Upper lobe of right lung (tissue), 1 donor: ENCODE data around the gene ELAC1. TPM values are rescaled to one million over a fixed set of nuclear protein-coding genes. Genes with fewer than 3 reads are reported as not detected.

Experiments used
- ATAC-seq: fragments of 200-7000 bp; cut with Tn5 transposase; one replicate; pipeline ENCODE4 v1.9.1; 2020; ENCODE audit warnings: mild to moderate bottlenecking, moderate library complexity
- DNase-seq: peaks from one replicate; pipeline ENCODE4 v3.0.0-alpha.2; 2020
- H3K27ac ChIP-seq: fragments of 200-600 bp; one replicate; pipeline ENCODE4 v1.8.0; 2022
- H3K27me3 ChIP-seq: fragments of 200-600 bp; one replicate; pipeline ENCODE4 v1.8.0; 2022; ENCODE audit warnings: mild to moderate bottlenecking
- H3K36me3 ChIP-seq: fragments of 200-600 bp; one replicate; pipeline ENCODE4 v1.8.0; 2022
- H3K4me1 ChIP-seq: fragments of 200-600 bp; one replicate; pipeline ENCODE4 v1.8.0; 2022
- H3K4me3 ChIP-seq: fragments of 200-600 bp; one replicate; pipeline ENCODE4 v1.8.0; 2022; ENCODE audit warnings: mild to moderate bottlenecking
- H3K9me3 ChIP-seq: fragments of 200-600 bp; one replicate; pipeline ENCODE4 v1.8.0; 2022
- intact Hi-C: fragments of 100-400 bp; cut with DNase I; formaldehyde crosslinking; loops from one replicate; pipeline ENCODE4 v1.11.0; 2022
- total RNA-seq: library from RNA; stranded (reverse); fragmentation: NEBNext Ultra II Directional; extraction: Animal tissue kit (Norgen Biotek cat#: 25700); gene quantifications from one replicate; pipeline ENCODE4 v1.2.1, GENCODE V29; 2021
- TF ChIP-seq, protein P1 (sequence below): fragments of 200-600 bp; IDR thresholded peaks from one replicate; pipeline ENCODE4 v1.8.0; 2022; ENCODE audit warnings: antibody characterized with exemption
- donor health status: DM: no; HTN: yes; CAD: no; lungs with severe emphysema.

ELAC1 gene
- total RNA-seq, 1 donor from 2014 or later = 6.8 TPM

DNA sequence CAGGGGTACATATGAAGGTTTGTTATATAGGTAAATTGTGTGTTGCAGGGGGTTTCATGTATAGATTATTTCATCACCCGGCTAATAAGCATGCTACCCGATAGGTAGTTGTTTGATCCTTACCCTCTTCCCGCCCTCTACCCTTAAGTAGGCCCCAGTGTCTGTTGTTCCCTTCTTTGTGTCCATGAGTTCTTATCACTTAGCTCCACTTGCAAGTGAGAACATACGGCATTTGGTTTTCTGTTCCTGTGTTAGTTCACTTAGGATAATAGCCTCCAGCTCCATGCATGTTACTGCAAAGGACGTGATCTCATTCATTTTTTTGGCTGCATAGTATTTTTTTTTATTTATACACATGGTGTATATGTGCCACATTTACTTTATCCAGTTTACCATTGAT is 34.2 kb upstream of the ELAC1 start:
- DNase-seq = no peak
- TF ChIP-seq, protein P1, sequence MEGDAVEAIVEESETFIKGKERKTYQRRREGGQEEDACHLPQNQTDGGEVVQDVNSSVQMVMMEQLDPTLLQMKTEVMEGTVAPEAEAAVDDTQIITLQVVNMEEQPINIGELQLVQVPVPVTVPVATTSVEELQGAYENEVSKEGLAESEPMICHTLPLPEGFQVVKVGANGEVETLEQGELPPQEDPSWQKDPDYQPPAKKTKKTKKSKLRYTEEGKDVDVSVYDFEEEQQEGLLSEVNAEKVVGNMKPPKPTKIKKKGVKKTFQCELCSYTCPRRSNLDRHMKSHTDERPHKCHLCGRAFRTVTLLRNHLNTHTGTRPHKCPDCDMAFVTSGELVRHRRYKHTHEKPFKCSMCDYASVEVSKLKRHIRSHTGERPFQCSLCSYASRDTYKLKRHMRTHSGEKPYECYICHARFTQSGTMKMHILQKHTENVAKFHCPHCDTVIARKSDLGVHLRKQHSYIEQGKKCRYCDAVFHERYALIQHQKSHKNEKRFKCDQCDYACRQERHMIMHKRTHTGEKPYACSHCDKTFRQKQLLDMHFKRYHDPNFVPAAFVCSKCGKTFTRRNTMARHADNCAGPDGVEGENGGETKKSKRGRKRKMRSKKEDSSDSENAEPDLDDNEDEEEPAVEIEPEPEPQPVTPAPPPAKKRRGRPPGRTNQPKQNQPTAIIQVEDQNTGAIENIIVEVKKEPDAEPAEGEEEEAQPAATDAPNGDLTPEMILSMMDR = no peak
- intact Hi-C loops = no loop called here

DNA sequence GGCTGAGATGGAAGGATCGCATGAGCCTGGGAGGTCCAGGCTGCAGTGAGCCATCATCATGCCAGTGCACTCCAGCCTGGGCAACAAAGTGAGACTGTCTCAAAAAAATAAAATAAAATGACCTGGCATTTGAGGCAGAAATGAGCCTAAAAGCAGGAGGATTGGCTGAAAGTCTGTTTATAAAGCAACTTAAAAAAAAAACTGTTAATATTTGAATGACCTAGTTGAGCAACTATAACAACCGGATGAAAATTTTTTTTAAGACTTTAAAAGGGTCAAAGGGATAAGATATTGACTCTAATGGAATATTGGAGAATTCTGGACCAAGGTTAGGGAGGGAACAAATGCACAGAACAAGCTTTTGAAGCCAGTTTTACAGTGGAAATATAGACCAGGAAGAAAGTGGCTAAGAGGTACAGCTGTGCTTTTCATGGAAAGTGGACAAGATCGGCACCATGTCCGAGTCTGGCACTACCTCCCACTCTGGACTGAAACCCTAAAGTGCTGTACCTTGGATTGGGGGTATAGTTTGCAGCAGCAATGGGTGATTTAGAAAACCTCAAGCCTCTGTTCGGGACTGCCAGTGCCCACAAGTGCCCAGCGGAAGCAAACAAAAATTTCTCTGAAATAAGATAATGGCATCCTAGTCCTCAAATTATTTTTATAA is 33.2 kb upstream of the ELAC1 start:
- H3K27ac ChIP-seq = no peak overlapping the region
- intact Hi-C loops = no loop called here
- H3K36me3 ChIP-seq = peaks cover 17% of the 10 kb centered on the region
- no peaks in the 10 kb centered on the region for H3K9me3 ChIP-seq
- no peak for DNase-seq
- H3K4me1 ChIP-seq = no peaks in the 10 kb centered on the region
- no peak overlapping the region for H3K4me3 ChIP-seq
- no peaks in the 10 kb centered on the region for H3K27me3 ChIP-seq
- no peak for ATAC-seq
- TF ChIP-seq, protein P1 = no peak

More for the DNA sequence above, 34.2 kb upstream of the ELAC1 start:
- ATAC-seq = no peak
- H3K27me3 ChIP-seq = no peaks in the 10 kb centered on the region
- H3K4me3 ChIP-seq = no peak overlapping the region
- no peak overlapping the region for H3K27ac ChIP-seq
- peaks cover 17% of the 10 kb centered on the region for H3K36me3 ChIP-seq
- no peaks in the 10 kb centered on the region for H3K4me1 ChIP-seq
- no peaks in the 10 kb centered on the region for H3K9me3 ChIP-seq

DNA sequence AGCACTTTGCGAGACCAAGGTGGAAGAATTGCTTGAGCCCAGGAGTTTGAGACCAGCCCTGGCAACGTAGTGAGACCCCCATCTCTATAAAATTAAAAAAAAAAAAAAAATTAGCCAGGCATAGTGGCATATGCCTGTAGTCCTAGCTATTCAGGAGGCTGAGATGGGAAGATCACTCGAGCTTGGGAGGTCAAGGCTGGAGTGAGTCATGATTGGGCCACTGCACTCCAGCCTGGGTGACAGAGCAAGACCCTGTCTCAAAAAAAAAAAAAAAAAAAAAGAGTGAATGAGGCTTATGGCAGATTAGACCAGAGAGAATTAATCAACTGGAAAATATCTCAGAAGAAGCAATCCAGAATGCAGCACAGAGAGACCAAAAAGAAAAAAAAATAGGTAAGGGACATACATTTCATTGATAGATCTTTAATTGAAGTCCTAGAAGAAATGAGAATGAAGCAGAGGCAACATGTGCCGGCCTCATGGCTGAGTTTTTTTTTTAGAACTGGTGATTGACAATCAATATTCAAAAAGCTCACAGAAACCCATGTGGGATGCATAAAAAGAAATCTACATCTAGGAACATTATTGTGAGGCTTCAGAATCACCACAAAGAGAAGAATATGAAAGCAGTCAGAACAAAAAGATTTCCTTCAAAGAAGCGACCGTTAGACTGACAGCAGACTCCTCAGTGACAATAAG is 32.2 kb upstream of the ELAC1 start:
- Histone ChIP-seq H3K27ac (no peak overlapping the region), H3K36me3 (peaks cover 23% of the 10 kb centered on the region), H3K27me3 (no peaks in the 10 kb centered on the region), H3K4me3 (no peak overlapping the region), H3K9me3 (no peaks in the 10 kb centered on the region), H3K4me1 (no peaks in the 10 kb centered on the region)
- ATAC-seq (no peak), DNase-seq (no peak)
- TF ChIP-seq, protein P1 = no peak
- intact Hi-C loops = no loop called here

DNA sequence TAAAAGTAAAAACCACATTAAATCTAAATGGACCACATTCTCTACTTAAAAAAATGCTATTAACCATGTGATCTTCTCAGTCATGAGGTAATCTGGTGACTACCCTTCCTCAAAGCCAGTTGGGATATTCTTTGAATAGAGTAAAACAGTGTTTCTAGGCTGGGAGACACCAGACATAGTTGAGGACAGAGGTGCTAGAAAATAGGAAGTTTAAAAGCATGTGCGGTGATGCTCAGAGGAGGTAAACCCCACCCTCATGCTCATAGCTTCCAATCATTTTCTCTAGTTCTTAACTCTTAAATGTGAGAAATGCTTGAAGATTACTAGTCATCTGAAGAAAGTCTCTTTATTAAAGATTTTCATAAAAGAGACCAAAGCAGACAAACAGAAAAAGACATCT is 30.7 kb upstream of the ELAC1 start:
- intact Hi-C loops = no loop called here
- H3K36me3 ChIP-seq = peaks cover 22% of the 10 kb centered on the region
- no peaks in the 10 kb centered on the region for H3K4me1 ChIP-seq
- no peak overlapping the region for H3K4me3 ChIP-seq
- DNase-seq (no peak), ATAC-seq (no peak)
- no peak overlapping the region for H3K27ac ChIP-seq
- TF ChIP-seq, protein P1 = no peak
- H3K9me3 ChIP-seq = no peaks in the 10 kb centered on the region
- no peaks in the 10 kb centered on the region for H3K27me3 ChIP-seq

- H3K27me3 ChIP-seq = no peaks in the 10 kb centered on the region
- no peak overlapping the region for H3K4me3 ChIP-seq
- DNase-seq (no peak), ATAC-seq (no peak)
- H3K9me3 ChIP-seq = no peaks in the 10 kb centered on the region
- TF ChIP-seq, protein P1 = no peak
- no peak overlapping the region for H3K27ac ChIP-seq
- no peaks in the 10 kb centered on the region for H3K4me1 ChIP-seq
- intact Hi-C loops = no loop called here
- peaks cover 13% of the 10 kb centered on the region for H3K36me3 ChIP-seq
Observed at GRCh38 chr18:50938912-50939311, 28.9 kb upstream of the ELAC1 start.
